Measurements from ENCODE around the gene COA7. TPM values are rescaled to one million over a fixed set of nuclear protein-coding genes. Genes with fewer than 3 reads are reported as not detected.

Gene COA7
- total RNA-seq, 1 experiment from 2014 or later = 43.7 TPM

DNA sequence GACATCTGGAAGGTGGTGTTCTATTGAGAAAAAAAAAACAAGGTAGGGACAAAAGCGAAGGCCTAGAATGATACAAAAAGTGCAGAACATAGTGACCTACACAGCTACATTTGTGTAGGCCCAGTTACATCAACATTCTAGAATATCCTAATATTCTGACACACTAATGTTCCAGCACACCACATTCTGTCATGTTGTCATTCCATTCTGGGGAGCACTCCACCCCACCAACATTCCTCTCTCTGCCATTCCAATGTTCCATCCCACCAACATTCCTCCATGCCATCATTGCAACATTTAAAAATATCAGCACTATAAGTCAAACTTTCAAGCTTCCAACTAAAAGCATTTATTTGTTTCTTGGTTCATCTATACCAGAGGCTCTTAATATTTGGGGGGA is 28.5 kb downstream of the COA7 start:
- TF ChIP-seq ZNF416 (CRISPR knock-in tag; IDR thresholded peaks at IDR 0.05) (no peak), OVOL2 (CRISPR knock-in tag; IDR thresholded peaks at IDR 0.05; ENCODE audit: borderline replicate concordance) (no peak), ZMAT4 (CRISPR knock-in tag; IDR thresholded peaks at IDR 0.05) (no peak), CBFB (CRISPR knock-in tag; IDR thresholded peaks at IDR 0.05; ENCODE audit: low read depth) (no peak), ZNF121 (CRISPR knock-in tag; IDR thresholded peaks at IDR 0.05) (no peak), ETV6 (CRISPR knock-in tag; IDR thresholded peaks at IDR 0.05) (no peak), AFF4 (CRISPR knock-in tag; IDR thresholded peaks at IDR 0.05; ENCODE audit: borderline replicate concordance) (no peak), SMAD4 (CRISPR knock-in tag; IDR thresholded peaks at IDR 0.05) (no peak), JUN (CRISPR knock-in tag; IDR thresholded peaks at IDR 0.05) (no peak), ATF3 (CRISPR knock-in tag; conservative IDR thresholded peaks at IDR 0.05) (no peak), SMAD3 (CRISPR knock-in tag; IDR thresholded peaks at IDR 0.05; ENCODE audit: borderline replicate concordance) (no peak), HMGA2 (CRISPR knock-in tag; IDR thresholded peaks at IDR 0.05) (no peak), CREM (CRISPR knock-in tag; IDR thresholded peaks at IDR 0.05) (no peak), NR3C1 (CRISPR knock-in tag; conservative IDR thresholded peaks at IDR 0.05; ENCODE audit: low read depth) (no peak)
- TF ChIP-seq, protein P1, sequence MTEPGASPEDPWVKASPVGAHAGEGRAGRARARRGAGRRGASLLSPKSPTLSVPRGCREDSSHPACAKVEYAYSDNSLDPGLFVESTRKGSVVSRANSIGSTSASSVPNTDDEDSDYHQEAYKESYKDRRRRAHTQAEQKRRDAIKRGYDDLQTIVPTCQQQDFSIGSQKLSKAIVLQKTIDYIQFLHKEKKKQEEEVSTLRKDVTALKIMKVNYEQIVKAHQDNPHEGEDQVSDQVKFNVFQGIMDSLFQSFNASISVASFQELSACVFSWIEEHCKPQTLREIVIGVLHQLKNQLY (CRISPR knock-in tag; IDR thresholded peaks at IDR 0.05) = no peak
- TF ChIP-seq, protein P2, sequence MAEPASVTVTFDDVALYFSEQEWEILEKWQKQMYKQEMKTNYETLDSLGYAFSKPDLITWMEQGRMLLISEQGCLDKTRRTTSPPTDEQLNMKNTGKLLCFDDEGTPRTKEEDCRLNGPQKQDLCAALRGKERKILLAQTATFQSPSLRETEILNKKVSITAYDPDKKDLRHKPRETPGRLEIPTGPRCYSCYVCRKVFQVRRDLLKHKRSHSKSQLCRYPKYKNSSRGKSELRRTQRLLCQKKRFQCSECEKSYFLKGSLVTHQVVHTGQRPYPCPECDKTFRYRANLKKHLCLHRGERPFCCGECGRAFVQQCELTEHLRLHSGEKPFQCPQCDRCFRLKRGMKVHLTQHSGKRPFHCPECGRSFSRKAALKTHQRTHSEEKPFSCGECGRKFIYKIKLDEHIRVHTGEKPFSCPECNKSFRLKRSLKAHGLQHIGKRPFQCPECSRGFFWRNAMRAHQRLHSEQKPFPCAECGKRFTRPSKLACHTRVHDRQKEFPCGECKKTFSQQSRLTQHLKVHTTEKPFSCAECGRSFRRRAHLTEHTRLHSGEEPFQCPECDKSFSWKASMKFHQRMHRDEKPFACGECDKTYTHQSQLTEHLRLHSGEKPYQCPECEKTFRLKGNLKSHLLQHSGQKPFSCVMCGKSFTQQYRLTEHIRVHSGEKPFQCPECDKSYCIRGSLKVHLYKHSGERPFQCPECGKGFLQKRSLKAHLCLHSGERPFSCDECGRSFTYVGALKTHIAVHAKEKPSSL (CRISPR knock-in tag; conservative IDR thresholded peaks at IDR 0.05) = no peak
- TF ChIP-seq, protein P3, sequence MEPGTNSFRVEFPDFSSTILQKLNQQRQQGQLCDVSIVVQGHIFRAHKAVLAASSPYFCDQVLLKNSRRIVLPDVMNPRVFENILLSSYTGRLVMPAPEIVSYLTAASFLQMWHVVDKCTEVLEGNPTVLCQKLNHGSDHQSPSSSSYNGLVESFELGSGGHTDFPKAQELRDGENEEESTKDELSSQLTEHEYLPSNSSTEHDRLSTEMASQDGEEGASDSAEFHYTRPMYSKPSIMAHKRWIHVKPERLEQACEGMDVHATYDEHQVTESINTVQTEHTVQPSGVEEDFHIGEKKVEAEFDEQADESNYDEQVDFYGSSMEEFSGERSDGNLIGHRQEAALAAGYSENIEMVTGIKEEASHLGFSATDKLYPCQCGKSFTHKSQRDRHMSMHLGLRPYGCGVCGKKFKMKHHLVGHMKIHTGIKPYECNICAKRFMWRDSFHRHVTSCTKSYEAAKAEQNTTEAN (CRISPR knock-in tag; IDR thresholded peaks at IDR 0.05) = no peak
- TF ChIP-seq, protein P4, sequence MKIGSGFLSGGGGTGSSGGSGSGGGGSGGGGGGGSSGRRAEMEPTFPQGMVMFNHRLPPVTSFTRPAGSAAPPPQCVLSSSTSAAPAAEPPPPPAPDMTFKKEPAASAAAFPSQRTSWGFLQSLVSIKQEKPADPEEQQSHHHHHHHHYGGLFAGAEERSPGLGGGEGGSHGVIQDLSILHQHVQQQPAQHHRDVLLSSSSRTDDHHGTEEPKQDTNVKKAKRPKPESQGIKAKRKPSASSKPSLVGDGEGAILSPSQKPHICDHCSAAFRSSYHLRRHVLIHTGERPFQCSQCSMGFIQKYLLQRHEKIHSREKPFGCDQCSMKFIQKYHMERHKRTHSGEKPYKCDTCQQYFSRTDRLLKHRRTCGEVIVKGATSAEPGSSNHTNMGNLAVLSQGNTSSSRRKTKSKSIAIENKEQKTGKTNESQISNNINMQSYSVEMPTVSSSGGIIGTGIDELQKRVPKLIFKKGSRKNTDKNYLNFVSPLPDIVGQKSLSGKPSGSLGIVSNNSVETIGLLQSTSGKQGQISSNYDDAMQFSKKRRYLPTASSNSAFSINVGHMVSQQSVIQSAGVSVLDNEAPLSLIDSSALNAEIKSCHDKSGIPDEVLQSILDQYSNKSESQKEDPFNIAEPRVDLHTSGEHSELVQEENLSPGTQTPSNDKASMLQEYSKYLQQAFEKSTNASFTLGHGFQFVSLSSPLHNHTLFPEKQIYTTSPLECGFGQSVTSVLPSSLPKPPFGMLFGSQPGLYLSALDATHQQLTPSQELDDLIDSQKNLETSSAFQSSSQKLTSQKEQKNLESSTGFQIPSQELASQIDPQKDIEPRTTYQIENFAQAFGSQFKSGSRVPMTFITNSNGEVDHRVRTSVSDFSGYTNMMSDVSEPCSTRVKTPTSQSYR (CRISPR knock-in tag; IDR thresholded peaks at IDR 0.05) = no peak
- TF ChIP-seq, protein P5, sequence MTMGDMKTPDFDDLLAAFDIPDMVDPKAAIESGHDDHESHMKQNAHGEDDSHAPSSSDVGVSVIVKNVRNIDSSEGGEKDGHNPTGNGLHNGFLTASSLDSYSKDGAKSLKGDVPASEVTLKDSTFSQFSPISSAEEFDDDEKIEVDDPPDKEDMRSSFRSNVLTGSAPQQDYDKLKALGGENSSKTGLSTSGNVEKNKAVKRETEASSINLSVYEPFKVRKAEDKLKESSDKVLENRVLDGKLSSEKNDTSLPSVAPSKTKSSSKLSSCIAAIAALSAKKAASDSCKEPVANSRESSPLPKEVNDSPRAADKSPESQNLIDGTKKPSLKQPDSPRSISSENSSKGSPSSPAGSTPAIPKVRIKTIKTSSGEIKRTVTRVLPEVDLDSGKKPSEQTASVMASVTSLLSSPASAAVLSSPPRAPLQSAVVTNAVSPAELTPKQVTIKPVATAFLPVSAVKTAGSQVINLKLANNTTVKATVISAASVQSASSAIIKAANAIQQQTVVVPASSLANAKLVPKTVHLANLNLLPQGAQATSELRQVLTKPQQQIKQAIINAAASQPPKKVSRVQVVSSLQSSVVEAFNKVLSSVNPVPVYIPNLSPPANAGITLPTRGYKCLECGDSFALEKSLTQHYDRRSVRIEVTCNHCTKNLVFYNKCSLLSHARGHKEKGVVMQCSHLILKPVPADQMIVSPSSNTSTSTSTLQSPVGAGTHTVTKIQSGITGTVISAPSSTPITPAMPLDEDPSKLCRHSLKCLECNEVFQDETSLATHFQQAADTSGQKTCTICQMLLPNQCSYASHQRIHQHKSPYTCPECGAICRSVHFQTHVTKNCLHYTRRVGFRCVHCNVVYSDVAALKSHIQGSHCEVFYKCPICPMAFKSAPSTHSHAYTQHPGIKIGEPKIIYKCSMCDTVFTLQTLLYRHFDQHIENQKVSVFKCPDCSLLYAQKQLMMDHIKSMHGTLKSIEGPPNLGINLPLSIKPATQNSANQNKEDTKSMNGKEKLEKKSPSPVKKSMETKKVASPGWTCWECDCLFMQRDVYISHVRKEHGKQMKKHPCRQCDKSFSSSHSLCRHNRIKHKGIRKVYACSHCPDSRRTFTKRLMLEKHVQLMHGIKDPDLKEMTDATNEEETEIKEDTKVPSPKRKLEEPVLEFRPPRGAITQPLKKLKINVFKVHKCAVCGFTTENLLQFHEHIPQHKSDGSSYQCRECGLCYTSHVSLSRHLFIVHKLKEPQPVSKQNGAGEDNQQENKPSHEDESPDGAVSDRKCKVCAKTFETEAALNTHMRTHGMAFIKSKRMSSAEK (CRISPR knock-in tag; IDR thresholded peaks at IDR 0.05; ENCODE audit: borderline replicate concordance) = no peak
- no peak for DNase-seq (ENCODE audit: low spot score)
- H3K36me3 Mint-ChIP-seq = no peaks in the 10 kb centered on the region
- no peaks in the 10 kb centered on the region for H3K9me3 Mint-ChIP-seq
- ChIA-PET CTCF (interaction anchor here (0.6 to 1.4 kb wide), 5 partner anchors 9 to 318 kb away, joined by 3 to 4 read pairs (median 3); partner anchors contain the start of gene TUT4), POLR2A (no interaction called here)
- no peak overlapping the region for H3K27ac Mint-ChIP-seq
- H3K4me1 Mint-ChIP-seq = peaks cover 21% of the 10 kb centered on the region
- ATAC-seq = no peak
- H3K4me3 Mint-ChIP-seq = no peak overlapping the region
- no peaks in the 10 kb centered on the region; the same call in 1 of the 2 replicates for H3K27me3 Mint-ChIP-seq (ENCODE audit: low read depth)
